ENCODE results near the gene CNDP1.

CNDP1 gene

GRCh38 chr18:74604361-74604760 lies 70.1 kb downstream of the CNDP1 start:
- H3K4me1 ChIP-seq (ENCODE audit: control insufficient read depth, insufficient read depth, low read length): no peaks in the 10 kb centered on the region
- no peaks in the 10 kb centered on the region for H3K27me3 ChIP-seq (ENCODE audit: control insufficient read depth, insufficient read depth, low read length)
- H3K4me2 ChIP-seq (ENCODE audit: low read length): no peak overlapping the region
- no peaks in the 10 kb centered on the region for H3K9me3 ChIP-seq (replicated peaks; ENCODE audit: low read length)
- H3K4me3 ChIP-seq (ENCODE audit: low read length): no peak overlapping the region
- no peaks in the 10 kb centered on the region for H3K36me3 ChIP-seq (ENCODE audit: insufficient read depth, low read length)
- H3K9ac ChIP-seq (ENCODE audit: low read depth, low read length): no peak overlapping the region

GRCh38 chr18:74604774-74605173 lies 70.5 kb downstream of the CNDP1 start:
- H3K27me3 ChIP-seq (ENCODE audit: control insufficient read depth, insufficient read depth, low read length): no peaks in the 10 kb centered on the region
- H3K4me2 ChIP-seq (ENCODE audit: low read length): no peak overlapping the region
- no peak overlapping the region for H3K9ac ChIP-seq (ENCODE audit: low read depth, low read length)
- no peaks in the 10 kb centered on the region for H3K4me1 ChIP-seq (ENCODE audit: control insufficient read depth, insufficient read depth, low read length)
- no peaks in the 10 kb centered on the region for H3K36me3 ChIP-seq (ENCODE audit: insufficient read depth, low read length)
- H3K4me3 ChIP-seq (ENCODE audit: low read length): no peak overlapping the region
- no peaks in the 10 kb centered on the region for H3K9me3 ChIP-seq (replicated peaks; ENCODE audit: low read length)

- H3K4me3 ChIP-seq (ENCODE audit: low read length): no peak overlapping the region
- no peaks in the 10 kb centered on the region for H3K4me1 ChIP-seq (ENCODE audit: control insufficient read depth, insufficient read depth, low read length)
- H3K36me3 ChIP-seq (ENCODE audit: insufficient read depth, low read length): no peaks in the 10 kb centered on the region
- no peaks in the 10 kb centered on the region for H3K27me3 ChIP-seq (ENCODE audit: control insufficient read depth, insufficient read depth, low read length)
- H3K4me2 ChIP-seq (ENCODE audit: low read length): no peak overlapping the region
- no peaks in the 10 kb centered on the region for H3K9me3 ChIP-seq (replicated peaks; ENCODE audit: low read length)
- no peak overlapping the region for H3K9ac ChIP-seq (ENCODE audit: low read depth, low read length)
These were observed 74.4 kb downstream of the CNDP1 start for GRCh38 chr18:74608681-74609080.

GRCh38 chr18:74609535-74609934 lies 75.2 kb downstream of the CNDP1 start:
- Histone ChIP-seq H3K9ac (ENCODE audit: low read depth, low read length) (no peak overlapping the region), H3K9me3 (replicated peaks; ENCODE audit: low read length) (no peaks in the 10 kb centered on the region), H3K27me3 (ENCODE audit: control insufficient read depth, insufficient read depth, low read length) (no peaks in the 10 kb centered on the region), H3K4me3 (ENCODE audit: low read length) (no peak overlapping the region), H3K4me1 (ENCODE audit: control insufficient read depth, insufficient read depth, low read length) (no peaks in the 10 kb centered on the region), H3K4me2 (ENCODE audit: low read length) (no peak overlapping the region), H3K36me3 (ENCODE audit: insufficient read depth, low read length) (no peaks in the 10 kb centered on the region)

GRCh38 chr18:74610051-74610615 lies 75.8 kb downstream of the CNDP1 start:
- no peaks in the 10 kb centered on the region for H3K36me3 ChIP-seq (ENCODE audit: insufficient read depth, low read length)
- H3K27me3 ChIP-seq (ENCODE audit: control insufficient read depth, insufficient read depth, low read length): no peaks in the 10 kb centered on the region
- no peak overlapping the region for H3K4me2 ChIP-seq (ENCODE audit: low read length)
- no peaks in the 10 kb centered on the region for H3K4me1 ChIP-seq (ENCODE audit: control insufficient read depth, insufficient read depth, low read length)
- no peaks in the 10 kb centered on the region for H3K9me3 ChIP-seq (replicated peaks; ENCODE audit: low read length)
- H3K4me3 ChIP-seq (ENCODE audit: low read length): no peak overlapping the region
- H3K9ac ChIP-seq (ENCODE audit: low read depth, low read length): no peak overlapping the region

GRCh38 chr18:74610860-74611259 lies 76.6 kb downstream of the CNDP1 start:
- H3K36me3 ChIP-seq (ENCODE audit: insufficient read depth, low read length): no peaks in the 10 kb centered on the region
- H3K27me3 ChIP-seq (ENCODE audit: control insufficient read depth, insufficient read depth, low read length): no peaks in the 10 kb centered on the region
- no peak overlapping the region for H3K9ac ChIP-seq (ENCODE audit: low read depth, low read length)
- H3K4me3 ChIP-seq (ENCODE audit: low read length): no peak overlapping the region
- no peak overlapping the region for H3K4me2 ChIP-seq (ENCODE audit: low read length)
- H3K4me1 ChIP-seq (ENCODE audit: control insufficient read depth, insufficient read depth, low read length): no peaks in the 10 kb centered on the region
- no peaks in the 10 kb centered on the region for H3K9me3 ChIP-seq (replicated peaks; ENCODE audit: low read length)

- Histone ChIP-seq H3K9ac (ENCODE audit: low read depth, low read length) (no peak overlapping the region), H3K36me3 (ENCODE audit: insufficient read depth, low read length) (no peaks in the 10 kb centered on the region), H3K9me3 (replicated peaks; ENCODE audit: low read length) (no peaks in the 10 kb centered on the region), H3K4me2 (ENCODE audit: low read length) (no peak overlapping the region), H3K27me3 (ENCODE audit: control insufficient read depth, insufficient read depth, low read length) (no peaks in the 10 kb centered on the region), H3K4me1 (ENCODE audit: control insufficient read depth, insufficient read depth, low read length) (no peaks in the 10 kb centered on the region), H3K4me3 (ENCODE audit: low read length) (no peak overlapping the region)
These were observed 77.5 kb downstream of the CNDP1 start for GRCh38 chr18:74611765-74612164.

GRCh38 chr18:74613381-74613780 lies 79.1 kb downstream of the CNDP1 start:
- Histone ChIP-seq H3K4me1 (ENCODE audit: control insufficient read depth, insufficient read depth, low read length) (no peaks in the 10 kb centered on the region), H3K4me3 (ENCODE audit: low read length) (no peak overlapping the region), H3K9ac (ENCODE audit: low read depth, low read length) (no peak overlapping the region), H3K9me3 (replicated peaks; ENCODE audit: low read length) (no peaks in the 10 kb centered on the region), H3K27me3 (ENCODE audit: control insufficient read depth, insufficient read depth, low read length) (no peaks in the 10 kb centered on the region), H3K4me2 (ENCODE audit: low read length) (no peak overlapping the region), H3K36me3 (ENCODE audit: insufficient read depth, low read length) (no peaks in the 10 kb centered on the region)

- Histone ChIP-seq H3K9me3 (replicated peaks; ENCODE audit: low read length) (no peaks in the 10 kb centered on the region), H3K9ac (ENCODE audit: low read depth, low read length) (no peak overlapping the region), H3K36me3 (ENCODE audit: insufficient read depth, low read length) (no peaks in the 10 kb centered on the region), H3K4me2 (ENCODE audit: low read length) (no peak overlapping the region), H3K4me1 (ENCODE audit: control insufficient read depth, insufficient read depth, low read length) (no peaks in the 10 kb centered on the region), H3K27me3 (ENCODE audit: control insufficient read depth, insufficient read depth, low read length) (no peaks in the 10 kb centered on the region), H3K4me3 (ENCODE audit: low read length) (no peak overlapping the region)
These were observed 82.2 kb downstream of the CNDP1 start for GRCh38 chr18:74616494-74616893.

GRCh38 chr18:74617486-74617885 lies 83.2 kb downstream of the CNDP1 start:
- H3K9me3 ChIP-seq (replicated peaks; ENCODE audit: low read length): no peaks in the 10 kb centered on the region
- H3K4me2 ChIP-seq (ENCODE audit: low read length): no peak overlapping the region
- no peaks in the 10 kb centered on the region for H3K27me3 ChIP-seq (ENCODE audit: control insufficient read depth, insufficient read depth, low read length)
- H3K4me3 ChIP-seq (ENCODE audit: low read length): no peak overlapping the region
- H3K4me1 ChIP-seq (ENCODE audit: control insufficient read depth, insufficient read depth, low read length): no peaks in the 10 kb centered on the region
- no peak overlapping the region for H3K9ac ChIP-seq (ENCODE audit: low read depth, low read length)
- no peaks in the 10 kb centered on the region for H3K36me3 ChIP-seq (ENCODE audit: insufficient read depth, low read length)

GRCh38 chr18:74622072-74622471 lies 87.8 kb downstream of the CNDP1 start:
- H3K4me3 ChIP-seq (ENCODE audit: low read length): no peak overlapping the region
- H3K9me3 ChIP-seq (replicated peaks; ENCODE audit: low read length): no peaks in the 10 kb centered on the region
- no peaks in the 10 kb centered on the region for H3K36me3 ChIP-seq (ENCODE audit: insufficient read depth, low read length)
- no peaks in the 10 kb centered on the region for H3K4me1 ChIP-seq (ENCODE audit: control insufficient read depth, insufficient read depth, low read length)
- H3K4me2 ChIP-seq (ENCODE audit: low read length): no peak overlapping the region
- no peaks in the 10 kb centered on the region for H3K27me3 ChIP-seq (ENCODE audit: control insufficient read depth, insufficient read depth, low read length)
- no peak overlapping the region for H3K9ac ChIP-seq (ENCODE audit: low read depth, low read length)

GRCh38 chr18:74623047-74623816 lies 88.9 kb downstream of the CNDP1 start:
- no peaks in the 10 kb centered on the region for H3K9me3 ChIP-seq (replicated peaks; ENCODE audit: low read length)
- H3K36me3 ChIP-seq (ENCODE audit: insufficient read depth, low read length): no peaks in the 10 kb centered on the region
- no peak overlapping the region for H3K9ac ChIP-seq (ENCODE audit: low read depth, low read length)

More at GRCh38 chr18:74623047-74623816, 88.9 kb downstream of the CNDP1 start:
- Histone ChIP-seq H3K27me3 (ENCODE audit: control insufficient read depth, insufficient read depth, low read length) (no peaks in the 10 kb centered on the region), H3K4me2 (ENCODE audit: low read length) (no peak overlapping the region), H3K4me3 (ENCODE audit: low read length) (no peak overlapping the region), H3K4me1 (ENCODE audit: control insufficient read depth, insufficient read depth, low read length) (no peaks in the 10 kb centered on the region)

Data from skeletal muscle satellite cell (primary cell).